KMS-11 (cell line): ENCODE data around the gene BDH1.

Experiments used
- H2AFZ ChIP-seq: fragments of 200-600 bp; sonication (generic); 2 replicates; pipeline ENCODE4 v1.6.1; 2016; ENCODE audit warnings: antibody characterized with exemption, mixed run types, low read depth
- H3K27ac ChIP-seq: fragments of 200-600 bp; sonication (generic); 2 replicates; pipeline ENCODE4 v1.6.1; 2016; ENCODE audit warnings: mild to moderate bottlenecking, mixed run types
- H3K27me3 ChIP-seq: fragments of 200-600 bp; sonication (generic); 2 replicates; pipeline ENCODE4 v1.6.1; 2017; ENCODE audit warnings: mild to moderate bottlenecking, low read depth, mixed run types, moderate library complexity; ENCODE audit not compliant: insufficient read depth
- H3K36me3 ChIP-seq: fragments of 200-600 bp; sonication (generic); 2 replicates; pipeline ENCODE4 v1.6.1; 2017; ENCODE audit warnings: mild to moderate bottlenecking, mixed run types; ENCODE audit not compliant: insufficient read depth
- H3K4me1 ChIP-seq: fragments of 200-600 bp; sonication (generic); 2 replicates; pipeline ENCODE4 v1.6.1; 2016; ENCODE audit warnings: mild to moderate bottlenecking, low read depth, mixed run types; ENCODE audit not compliant: poor library complexity, severe bottlenecking
- H3K4me2 ChIP-seq: fragments of 200-600 bp; sonication (generic); 2 replicates; pipeline ENCODE4 v1.7.0; 2016; ENCODE audit warnings: mild to moderate bottlenecking, mixed run types
- H3K4me3 ChIP-seq: fragments of 200-600 bp; sonication (generic); IDR thresholded peaks from 2 replicates; pipeline ENCODE4 v1.6.1; 2017; ENCODE audit warnings: low read depth, low read length, mixed read lengths; ENCODE audit not compliant: insufficient read depth
- H3K79me2 ChIP-seq: fragments of 200-600 bp; sonication (generic); 2 replicates; pipeline ENCODE4 v1.6.1; 2016; ENCODE audit warnings: low read depth, mixed run types; ENCODE audit not compliant: insufficient read depth
- H3K9ac ChIP-seq: fragments of 200-600 bp; sonication (generic); 2 replicates; pipeline ENCODE4 v1.6.1; 2016; ENCODE audit warnings: mild to moderate bottlenecking, mixed run types
- H4K20me1 ChIP-seq: fragments of 200-600 bp; sonication (generic); 2 replicates; pipeline ENCODE4 v1.6.1; 2016; ENCODE audit warnings: mild to moderate bottlenecking, mixed run types; ENCODE audit not compliant: insufficient read depth
- TF ChIP-seq, protein P1 (sequence below): fragments of 200-600 bp; sonication (generic); conservative IDR thresholded peaks from 2 replicates; pipeline ENCODE4 v1.6.1; 2017; ENCODE audit warnings: low read depth, mild to moderate bottlenecking, antibody characterized with exemption, low read length, moderate library complexity, mixed read lengths

Gene BDH1

DNA sequence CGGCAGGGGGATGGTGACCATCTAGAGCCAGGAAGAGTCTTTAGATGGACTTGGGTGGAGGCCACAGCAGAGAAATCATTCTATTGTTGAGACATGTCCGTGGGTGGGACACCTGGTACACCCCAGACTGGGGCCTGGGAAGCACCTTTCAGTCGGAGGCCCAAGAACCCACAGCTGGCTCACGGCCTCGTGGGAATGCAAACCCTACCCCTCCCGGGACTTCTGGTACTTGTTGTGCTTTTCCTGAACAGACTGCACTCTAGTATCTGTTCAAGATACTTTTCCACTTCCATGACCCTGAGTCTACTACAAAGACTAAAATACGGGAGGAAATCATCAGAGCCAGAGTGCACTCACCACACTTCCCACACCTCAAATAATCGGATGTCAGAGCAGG, 60.7 kb downstream of the BDH1 start:
- no peak overlapping the region for H3K27ac ChIP-seq
- no peak overlapping the region for H3K4me3 ChIP-seq
- no peaks in the 10 kb centered on the region for H3K27me3 ChIP-seq
- no peaks in the 10 kb centered on the region for H3K79me2 ChIP-seq
- H3K4me2 ChIP-seq: no peak overlapping the region
- TF ChIP-seq, protein P1, sequence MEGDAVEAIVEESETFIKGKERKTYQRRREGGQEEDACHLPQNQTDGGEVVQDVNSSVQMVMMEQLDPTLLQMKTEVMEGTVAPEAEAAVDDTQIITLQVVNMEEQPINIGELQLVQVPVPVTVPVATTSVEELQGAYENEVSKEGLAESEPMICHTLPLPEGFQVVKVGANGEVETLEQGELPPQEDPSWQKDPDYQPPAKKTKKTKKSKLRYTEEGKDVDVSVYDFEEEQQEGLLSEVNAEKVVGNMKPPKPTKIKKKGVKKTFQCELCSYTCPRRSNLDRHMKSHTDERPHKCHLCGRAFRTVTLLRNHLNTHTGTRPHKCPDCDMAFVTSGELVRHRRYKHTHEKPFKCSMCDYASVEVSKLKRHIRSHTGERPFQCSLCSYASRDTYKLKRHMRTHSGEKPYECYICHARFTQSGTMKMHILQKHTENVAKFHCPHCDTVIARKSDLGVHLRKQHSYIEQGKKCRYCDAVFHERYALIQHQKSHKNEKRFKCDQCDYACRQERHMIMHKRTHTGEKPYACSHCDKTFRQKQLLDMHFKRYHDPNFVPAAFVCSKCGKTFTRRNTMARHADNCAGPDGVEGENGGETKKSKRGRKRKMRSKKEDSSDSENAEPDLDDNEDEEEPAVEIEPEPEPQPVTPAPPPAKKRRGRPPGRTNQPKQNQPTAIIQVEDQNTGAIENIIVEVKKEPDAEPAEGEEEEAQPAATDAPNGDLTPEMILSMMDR: no peak
- H3K4me1 ChIP-seq: peaks cover 9% of the 10 kb centered on the region
- no peak overlapping the region for H2AFZ ChIP-seq
- no peak overlapping the region for H3K9ac ChIP-seq
- H3K36me3 ChIP-seq: no peaks in the 10 kb centered on the region
- H4K20me1 ChIP-seq: no peaks in the 10 kb centered on the region

- Histone ChIP-seq H3K79me2 (no peaks in the 10 kb centered on the region), H2AFZ (0 out of 2 replicates have a peak overlapping the region, but pooled peaks have one; percentile 12), H4K20me1 (no peaks in the 10 kb centered on the region), H3K9ac (no peak overlapping the region), H3K4me3 (no peak overlapping the region), H3K27ac (no peak overlapping the region), H3K4me2 (no peak overlapping the region), H3K4me1 (peaks cover 9% of the 10 kb centered on the region), H3K27me3 (no peaks in the 10 kb centered on the region), H3K36me3 (no peaks in the 10 kb centered on the region)
- TF ChIP-seq, protein P1: no peak
Measured at GRCh38 chr3:197494366-197495058, 61.3 kb downstream of the BDH1 start.

GRCh38 chr3:197493049-197493448, 62.7 kb downstream of the BDH1 start:
- Histone ChIP-seq H3K9ac (no peak overlapping the region), H3K4me2 (no peak overlapping the region), H3K79me2 (no peaks in the 10 kb centered on the region), H2AFZ (no peak overlapping the region), H3K36me3 (no peaks in the 10 kb centered on the region), H3K4me3 (no peak overlapping the region), H3K27ac (no peak overlapping the region), H4K20me1 (no peaks in the 10 kb centered on the region), H3K4me1 (peaks cover 9% of the 10 kb centered on the region), H3K27me3 (no peaks in the 10 kb centered on the region)
- TF ChIP-seq, protein P1: no peak

- Histone ChIP-seq H3K4me3 (no peak overlapping the region), H3K9ac (no peak overlapping the region), H2AFZ (no peak overlapping the region), H3K36me3 (no peaks in the 10 kb centered on the region), H3K4me2 (no peak overlapping the region), H3K27ac (no peak overlapping the region), H3K4me1 (peaks cover 9% of the 10 kb centered on the region), H3K27me3 (no peaks in the 10 kb centered on the region), H3K79me2 (no peaks in the 10 kb centered on the region), H4K20me1 (no peaks in the 10 kb centered on the region)
- TF ChIP-seq, protein P1: no peak
Measured at GRCh38 chr3:197491923-197492664, 63.7 kb downstream of the BDH1 start.
